ENCODE results near the gene DTL.

The DTL gene

DNA sequence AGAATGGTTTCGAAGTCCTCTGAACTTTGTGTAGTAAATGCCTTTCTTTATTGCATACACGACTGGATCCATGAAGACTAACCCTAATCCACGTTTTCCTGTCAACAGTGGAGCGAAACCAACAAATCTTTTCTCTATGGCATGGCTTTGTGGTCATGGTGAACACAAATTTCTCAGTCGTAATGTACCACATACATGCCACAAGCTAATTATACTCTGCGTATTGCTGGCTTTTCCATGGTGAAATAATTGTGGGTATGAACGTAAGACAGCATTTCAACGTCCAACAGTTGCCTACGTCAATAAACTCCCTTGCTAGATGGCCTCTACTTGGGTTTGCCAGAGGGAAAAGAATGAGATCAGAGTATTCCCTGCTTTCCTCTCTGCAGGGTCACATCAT is 27.7 kb upstream of the DTL start:
- Histone ChIP-seq H2BK12ac (ENCODE audit: low read length in 2 of 2) (no peak overlapping the region), H3K23ac (ENCODE audit: low read length in 2 of 2) (peak overlapping the region in 1 of 2 experiments; percentile 29), H3K36me3 (ENCODE audit: control insufficient read depth in 1 of 2, insufficient read depth in 2 of 2, low read depth in 1 of 2, low read length in 2 of 2) (peaks cover 0 to 30% of the 10 kb centered on the region in 2 experiments), H3K9me3 (ENCODE audit: control insufficient read depth, low read length) (no peaks in the 10 kb centered on the region), H2BK120ac (ENCODE audit: low read depth, low read length) (no peak overlapping the region), H3K27me3 (ENCODE audit: control insufficient read depth in 1 of 2, insufficient read depth in 1 of 2, low read length in 2 of 2) (no peaks in the 10 kb centered on the region), H3K9ac (ENCODE audit: low read length) (no peak overlapping the region), H2AFZ (ENCODE audit: low read depth, low read length) (no peak overlapping the region), H4K8ac (ENCODE audit: low read length) (no peak overlapping the region), H2BK5ac (ENCODE audit: low read depth, low read length, poor library complexity, severe bottlenecking) (no peak overlapping the region), H3K4ac (ENCODE audit: low read depth in 1 of 2, low read length in 2 of 2) (no peak overlapping the region), H3K18ac (ENCODE audit: low read depth in 1 of 2, low read length in 2 of 2) (no peak overlapping the region), H3K4me2 (ENCODE audit: low read length, poor library complexity, severe bottlenecking) (no peak overlapping the region), H3K4me3 (ENCODE audit: insufficient read depth in 1 of 2, low read depth in 1 of 2, low read length in 2 of 2) (no peak overlapping the region), H2BK15ac (ENCODE audit: low read depth, poor library complexity, severe bottlenecking) (no peak overlapping the region), H2AK5ac (ENCODE audit: low read length, severe bottlenecking) (no peak overlapping the region), H3K4me1 (ENCODE audit: control insufficient read depth, insufficient read depth, low read depth, low read length) (no peaks in the 10 kb centered on the region), H3K27ac (ENCODE audit: low read length, poor library complexity, severe bottlenecking) (no peak overlapping the region), H3K14ac (ENCODE audit: low read length in 2 of 2) (no peak overlapping the region), H3K79me1 (replicated peaks; ENCODE audit: low read length, poor library complexity, severe bottlenecking) (peaks cover 12% of the 10 kb centered on the region), H4K91ac (ENCODE audit: low read length) (no peak overlapping the region)
- DNase-seq, result no peak
- WGBS, result 100% methylated on average over 8 of the region's 9 CpGs

DNA sequence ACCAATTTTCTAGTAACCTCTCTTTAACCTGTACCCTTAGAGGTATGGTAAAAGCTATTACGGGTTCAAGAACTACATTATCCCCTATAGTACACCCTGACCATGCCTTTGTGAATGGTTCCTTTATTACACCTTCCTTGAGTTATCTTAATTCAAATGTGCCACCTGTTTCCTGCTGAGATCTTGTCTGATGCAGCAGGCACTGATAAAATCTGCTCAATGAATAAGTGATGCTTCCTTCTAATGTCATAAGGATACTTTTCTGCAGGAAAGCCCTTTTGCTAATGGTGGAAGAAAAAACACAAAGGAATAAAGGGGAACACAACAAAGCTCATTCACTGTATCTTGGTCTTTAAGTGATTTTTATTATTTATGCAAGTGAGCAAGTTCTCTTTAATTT is 26.0 kb upstream of the DTL start:
- 100% methylated on average over 1 of the region's 1 CpG for WGBS
- no peak overlapping the region for H2AFZ ChIP-seq (ENCODE audit: low read depth, low read length)
- H3K27ac ChIP-seq (ENCODE audit: low read length, poor library complexity, severe bottlenecking), result no peak overlapping the region
- H3K4me2 ChIP-seq (ENCODE audit: low read length, poor library complexity, severe bottlenecking), result no peak overlapping the region
- no peak overlapping the region for H3K23ac ChIP-seq (ENCODE audit: low read length in 2 of 2)
- no peak overlapping the region for H2BK5ac ChIP-seq (ENCODE audit: low read depth, low read length, poor library complexity, severe bottlenecking)
- H3K27me3 ChIP-seq (ENCODE audit: control insufficient read depth in 1 of 2, insufficient read depth in 1 of 2, low read length in 2 of 2), result no peaks in the 10 kb centered on the region
- H2AK5ac ChIP-seq (ENCODE audit: low read length, severe bottlenecking), result no peak overlapping the region
- no peak for DNase-seq
- H3K9me3 ChIP-seq (ENCODE audit: control insufficient read depth, low read length), result no peaks in the 10 kb centered on the region
- no peak overlapping the region for H3K14ac ChIP-seq (ENCODE audit: low read length in 2 of 2)
- H2BK120ac ChIP-seq (ENCODE audit: low read depth, low read length), result no peak overlapping the region
- H3K9ac ChIP-seq (ENCODE audit: low read length), result no peak overlapping the region
- H3K4ac ChIP-seq (ENCODE audit: low read depth in 1 of 2, low read length in 2 of 2), result no peak overlapping the region
- H4K91ac ChIP-seq (ENCODE audit: low read length), result no peak overlapping the region
- H3K18ac ChIP-seq (ENCODE audit: low read depth in 1 of 2, low read length in 2 of 2), result no peak overlapping the region
- no peak overlapping the region for H4K8ac ChIP-seq (ENCODE audit: low read length)
- peaks cover 11% of the 10 kb centered on the region for H3K79me1 ChIP-seq (replicated peaks; ENCODE audit: low read length, poor library complexity, severe bottlenecking)
- no peaks in the 10 kb centered on the region for H3K4me1 ChIP-seq (ENCODE audit: control insufficient read depth, insufficient read depth, low read depth, low read length)
- H2BK15ac ChIP-seq (ENCODE audit: low read depth, poor library complexity, severe bottlenecking), result no peak overlapping the region
- no peak overlapping the region for H2BK12ac ChIP-seq (ENCODE audit: low read length in 2 of 2)
- no peak overlapping the region for H3K4me3 ChIP-seq (ENCODE audit: insufficient read depth in 1 of 2, low read depth in 1 of 2, low read length in 2 of 2)
- H3K36me3 ChIP-seq (ENCODE audit: control insufficient read depth in 1 of 2, insufficient read depth in 2 of 2, low read depth in 1 of 2, low read length in 2 of 2), result peaks cover 0 to 30% of the 10 kb centered on the region in 2 experiments

DNA sequence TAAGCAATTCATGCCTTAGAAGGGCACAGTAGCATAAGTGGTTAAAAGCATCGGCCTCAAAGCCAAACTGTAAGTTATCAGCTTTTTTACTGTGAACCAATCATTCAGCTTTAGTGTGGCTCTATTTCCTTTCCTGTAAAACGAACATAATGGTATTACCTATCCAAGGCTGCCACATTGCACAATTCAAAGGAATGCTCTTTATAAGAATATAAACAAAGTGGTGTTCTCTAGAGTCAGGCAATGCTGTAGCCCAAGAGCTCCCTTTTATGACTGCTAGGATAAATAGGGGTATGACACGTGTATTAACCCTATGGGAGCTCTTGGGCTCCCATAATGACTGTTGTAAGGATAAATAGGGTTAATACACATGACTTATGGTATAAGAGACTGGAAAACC is 25.5 kb upstream of the DTL start:
- Histone ChIP-seq H3K36me3 (ENCODE audit: control insufficient read depth in 1 of 2, insufficient read depth in 2 of 2, low read depth in 1 of 2, low read length in 2 of 2) (peaks cover 4 to 26% of the 10 kb centered on the region in 2 experiments), H3K4ac (ENCODE audit: low read depth in 1 of 2, low read length in 2 of 2) (no peak overlapping the region), H3K4me2 (ENCODE audit: low read length, poor library complexity, severe bottlenecking) (no peak overlapping the region), H2BK120ac (ENCODE audit: low read depth, low read length) (no peak overlapping the region), H3K4me3 (ENCODE audit: insufficient read depth in 1 of 2, low read depth in 1 of 2, low read length in 2 of 2) (no peak overlapping the region), H3K14ac (ENCODE audit: low read length in 2 of 2) (no peak overlapping the region), H2AFZ (ENCODE audit: low read depth, low read length) (no peak overlapping the region), H3K27me3 (ENCODE audit: control insufficient read depth in 1 of 2, insufficient read depth in 1 of 2, low read length in 2 of 2) (no peaks in the 10 kb centered on the region), H3K4me1 (ENCODE audit: control insufficient read depth, insufficient read depth, low read depth, low read length) (no peaks in the 10 kb centered on the region), H3K79me1 (replicated peaks; ENCODE audit: low read length, poor library complexity, severe bottlenecking) (peaks cover 11% of the 10 kb centered on the region), H2BK15ac (ENCODE audit: low read depth, poor library complexity, severe bottlenecking) (no peak overlapping the region), H3K9me3 (ENCODE audit: control insufficient read depth, low read length) (no peaks in the 10 kb centered on the region), H2AK5ac (ENCODE audit: low read length, severe bottlenecking) (no peak overlapping the region), H3K18ac (ENCODE audit: low read depth in 1 of 2, low read length in 2 of 2) (no peak overlapping the region), H4K8ac (ENCODE audit: low read length) (no peak overlapping the region), H3K9ac (ENCODE audit: low read length) (no peak overlapping the region), H2BK12ac (ENCODE audit: low read length in 2 of 2) (no peak overlapping the region), H3K27ac (ENCODE audit: low read length, poor library complexity, severe bottlenecking) (no peak overlapping the region), H4K91ac (ENCODE audit: low read length) (no peak overlapping the region), H2BK5ac (ENCODE audit: low read depth, low read length, poor library complexity, severe bottlenecking) (no peak overlapping the region), H3K23ac (ENCODE audit: low read length in 2 of 2) (no peak overlapping the region)
- 83% methylated on average over 3 of the region's 3 CpGs for WGBS
- peak; percentile 37 for DNase-seq

DNA sequence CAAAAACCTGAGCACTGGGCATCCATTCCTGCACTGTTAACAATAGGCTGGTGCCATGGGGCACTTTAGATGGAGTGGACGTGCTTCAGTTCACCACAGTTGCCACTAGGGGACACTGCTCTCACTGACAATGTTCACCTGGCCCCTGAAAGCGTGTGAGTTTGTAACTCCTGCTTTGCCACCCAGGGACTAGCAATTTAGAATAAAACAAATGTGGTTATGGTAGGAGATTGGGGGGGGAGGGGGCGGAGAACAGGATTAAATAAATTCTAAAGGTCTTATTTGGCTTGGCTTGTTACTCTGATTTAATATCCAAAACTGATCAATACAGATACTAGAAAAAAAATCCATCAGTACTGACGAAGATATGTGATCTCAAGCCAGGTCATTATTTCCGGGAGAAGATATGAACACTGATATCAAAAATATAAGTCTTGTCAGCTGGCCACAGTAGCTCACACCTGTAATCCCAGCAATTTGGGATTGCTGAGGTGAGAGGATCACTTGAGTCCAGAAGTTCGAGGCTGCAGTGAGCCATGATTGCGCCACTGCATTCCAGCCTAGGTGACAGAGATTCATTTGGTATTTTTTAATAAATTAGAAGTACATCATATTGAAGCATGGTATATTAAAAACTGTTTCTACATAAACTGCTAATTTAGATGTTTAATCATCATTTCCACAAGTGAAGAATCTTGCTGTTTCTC is 23.4 kb upstream of the DTL start:
- Histone ChIP-seq H3K18ac (ENCODE audit: low read depth in 1 of 2, low read length in 2 of 2) (no peak overlapping the region), H2BK120ac (ENCODE audit: low read depth, low read length) (no peak overlapping the region), H3K14ac (ENCODE audit: low read length in 2 of 2) (no peak overlapping the region), H3K27me3 (ENCODE audit: control insufficient read depth in 1 of 2, insufficient read depth in 1 of 2, low read length in 2 of 2) (no peaks in the 10 kb centered on the region), H2BK15ac (ENCODE audit: low read depth, poor library complexity, severe bottlenecking) (no peak overlapping the region), H3K79me1 (replicated peaks; ENCODE audit: low read length, poor library complexity, severe bottlenecking) (peaks cover 11% of the 10 kb centered on the region), H3K4me1 (ENCODE audit: control insufficient read depth, insufficient read depth, low read depth, low read length) (no peaks in the 10 kb centered on the region), H3K4me2 (ENCODE audit: low read length, poor library complexity, severe bottlenecking) (no peak overlapping the region), H3K23ac (ENCODE audit: low read length in 2 of 2) (no peak overlapping the region), H3K4ac (ENCODE audit: low read depth in 1 of 2, low read length in 2 of 2) (no peak overlapping the region), H3K9ac (ENCODE audit: low read length) (no peak overlapping the region), H4K91ac (ENCODE audit: low read length) (no peak overlapping the region), H3K9me3 (ENCODE audit: control insufficient read depth, low read length) (no peaks in the 10 kb centered on the region), H2AFZ (ENCODE audit: low read depth, low read length) (no peak overlapping the region), H3K4me3 (ENCODE audit: insufficient read depth in 1 of 2, low read depth in 1 of 2, low read length in 2 of 2) (no peak overlapping the region), H2BK5ac (ENCODE audit: low read depth, low read length, poor library complexity, severe bottlenecking) (no peak overlapping the region), H3K36me3 (ENCODE audit: control insufficient read depth in 1 of 2, insufficient read depth in 2 of 2, low read depth in 1 of 2, low read length in 2 of 2) (peaks cover 4 to 25% of the 10 kb centered on the region in 2 experiments), H3K27ac (ENCODE audit: low read length, poor library complexity, severe bottlenecking) (no peak overlapping the region), H4K8ac (ENCODE audit: low read length) (no peak overlapping the region), H2BK12ac (ENCODE audit: low read length in 2 of 2) (no peak overlapping the region), H2AK5ac (ENCODE audit: low read length, severe bottlenecking) (no peak overlapping the region)
- peak; percentile 73 for DNase-seq
- 74% methylated on average over 5 of the region's 7 CpGs for WGBS

Data from mesenchymal stem cell (in vitro differentiated cells and primary cell).